Epithelial cell of proximal tubule (primary cell): ENCODE data around the gene LIMD2. TPM values are rescaled to one million over a fixed set of nuclear protein-coding genes. Genes with fewer than 3 reads are reported as not detected.

ENCODE experiments used
- DNase-seq: peaks from one replicate; pipeline ENCODE4 v3.0.0-alpha.2; 2011; ENCODE audit warnings: low read depth
- H3K4me3 ChIP-seq: 2 replicates; pipeline ENCODE4 v1.5.1; 2011; ENCODE audit warnings: low read depth, mild to moderate bottlenecking, low read length
- CTCF ChIP-seq: conservative IDR thresholded peaks from 2 replicates; pipeline ENCODE4 v1.5.1; 2012; ENCODE audit warnings: low read depth, mild to moderate bottlenecking, low read length
- total RNA-seq: library from RNA; depleted of rRNA; stranded (reverse); fragments of >200 nt; gene quantifications from 2 replicates; pipeline ENCODE4 v1.2.3, GENCODE V29; 2015

LIMD2 gene
- total RNA-seq, 1 donor from 2014 or later: 161 TPM

GRCh38 chr17:63647936-63648335 lies 52.0 kb downstream of the LIMD2 start:
- DNase-seq: no peak
- TF ChIP-seq CTCF: no peak
- no peak overlapping the region for H3K4me3 ChIP-seq

GRCh38 chr17:63647065-63647725 lies 52.7 kb downstream of the LIMD2 start:
- DNase-seq: no peak
- H3K4me3 ChIP-seq: no peak overlapping the region
- no peak for TF ChIP-seq CTCF

GRCh38 chr17:63646488-63646806 lies 53.5 kb downstream of the LIMD2 start:
- no peak for TF ChIP-seq CTCF
- no peak for DNase-seq
- H3K4me3 ChIP-seq: no peak overlapping the region

Other genes starting within 250 kb of the LIMD2 start
- 0.07 and 1.3 TPM in 2 replicates for gene ACE, start 223.1 kb downstream of the LIMD2 start, total RNA-seq
- not detected in 2 replicates for gene KCNH6, start 176.8 kb downstream of the LIMD2 start, total RNA-seq
- 36.1 and 45.8 TPM in 2 replicates for gene DCAF7, start 149.6 kb downstream of the LIMD2 start, total RNA-seq
- 22.8 and 32.8 TPM in 2 replicates for gene TACO1, start 99.2 kb downstream of the LIMD2 start, total RNA-seq
- gene MAP3K3, start 77.7 kb downstream of the LIMD2 start, total RNA-seq: 12.8 and 17.4 TPM in 2 replicates
- gene STRADA, start 41.7 kb upstream of the LIMD2 start, total RNA-seq: 23.0 and 33.9 TPM in 2 replicates
- gene CCDC47, start 73.5 kb upstream of the LIMD2 start, total RNA-seq: 27.6 and 34.8 TPM in 2 replicates
- 35.0 and 44.6 TPM in 2 replicates for gene DDX42, start 74.0 kb upstream of the LIMD2 start, total RNA-seq
- 83.9 and 109 TPM in 2 replicates for gene PSMC5, start 127.3 kb upstream of the LIMD2 start, total RNA-seq
- gene FTSJ3, start 127.5 kb upstream of the LIMD2 start, total RNA-seq: 71.7 and 86.2 TPM in 2 replicates
- gene SMARCD2, start 142.6 kb upstream of the LIMD2 start, total RNA-seq: 95.9 and 135 TPM in 2 replicates
- not detected in 2 replicates for gene CSH2, start 173.6 kb upstream of the LIMD2 start, total RNA-seq
- not detected in 2 replicates for gene GH2, start 181.8 kb upstream of the LIMD2 start, total RNA-seq
- not detected in 2 replicates for gene CSH1, start 196.4 kb upstream of the LIMD2 start, total RNA-seq
- not detected in 2 replicates for gene CSHL1, start 211.1 kb upstream of the LIMD2 start, total RNA-seq
- gene GH1, start 218.7 kb upstream of the LIMD2 start, total RNA-seq: not detected in 2 replicates
- not detected in 2 replicates for gene CD79B, start 232.2 kb upstream of the LIMD2 start, total RNA-seq